GM12872 (cell line): Measurements from ENCODE around the gene UVRAG.

ENCODE experiments used
- TF ChIP-seq, protein P1 (sequence below): IDR thresholded peaks from 3 replicates; pipeline ENCODE4 v1.5.1; 2011; ENCODE audit warnings: low read depth, mild to moderate bottlenecking, low read length, moderate library complexity; ENCODE audit not compliant: insufficient read depth

UVRAG gene

DNA sequence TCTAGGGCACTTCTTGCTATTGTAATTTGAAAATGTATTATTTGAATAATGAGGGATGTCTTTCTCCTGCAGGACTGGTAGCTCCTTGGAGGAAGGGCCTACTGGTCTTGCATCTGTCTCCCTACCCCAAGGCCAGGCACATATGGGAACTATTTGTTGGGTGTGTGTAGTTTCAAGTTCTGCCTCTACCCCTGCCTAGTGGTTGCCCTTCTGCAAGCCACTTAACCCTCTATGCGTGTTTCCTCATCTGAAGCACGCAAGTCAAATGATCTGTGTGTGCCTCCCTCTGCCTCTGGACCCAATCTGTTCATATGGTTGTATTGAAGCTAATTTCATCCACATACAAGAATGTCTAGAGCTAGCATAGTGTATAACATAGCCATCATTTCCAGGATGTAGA, 324.3 kb downstream of the UVRAG start:
- TF ChIP-seq, protein P1, sequence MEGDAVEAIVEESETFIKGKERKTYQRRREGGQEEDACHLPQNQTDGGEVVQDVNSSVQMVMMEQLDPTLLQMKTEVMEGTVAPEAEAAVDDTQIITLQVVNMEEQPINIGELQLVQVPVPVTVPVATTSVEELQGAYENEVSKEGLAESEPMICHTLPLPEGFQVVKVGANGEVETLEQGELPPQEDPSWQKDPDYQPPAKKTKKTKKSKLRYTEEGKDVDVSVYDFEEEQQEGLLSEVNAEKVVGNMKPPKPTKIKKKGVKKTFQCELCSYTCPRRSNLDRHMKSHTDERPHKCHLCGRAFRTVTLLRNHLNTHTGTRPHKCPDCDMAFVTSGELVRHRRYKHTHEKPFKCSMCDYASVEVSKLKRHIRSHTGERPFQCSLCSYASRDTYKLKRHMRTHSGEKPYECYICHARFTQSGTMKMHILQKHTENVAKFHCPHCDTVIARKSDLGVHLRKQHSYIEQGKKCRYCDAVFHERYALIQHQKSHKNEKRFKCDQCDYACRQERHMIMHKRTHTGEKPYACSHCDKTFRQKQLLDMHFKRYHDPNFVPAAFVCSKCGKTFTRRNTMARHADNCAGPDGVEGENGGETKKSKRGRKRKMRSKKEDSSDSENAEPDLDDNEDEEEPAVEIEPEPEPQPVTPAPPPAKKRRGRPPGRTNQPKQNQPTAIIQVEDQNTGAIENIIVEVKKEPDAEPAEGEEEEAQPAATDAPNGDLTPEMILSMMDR, result no peak

DNA sequence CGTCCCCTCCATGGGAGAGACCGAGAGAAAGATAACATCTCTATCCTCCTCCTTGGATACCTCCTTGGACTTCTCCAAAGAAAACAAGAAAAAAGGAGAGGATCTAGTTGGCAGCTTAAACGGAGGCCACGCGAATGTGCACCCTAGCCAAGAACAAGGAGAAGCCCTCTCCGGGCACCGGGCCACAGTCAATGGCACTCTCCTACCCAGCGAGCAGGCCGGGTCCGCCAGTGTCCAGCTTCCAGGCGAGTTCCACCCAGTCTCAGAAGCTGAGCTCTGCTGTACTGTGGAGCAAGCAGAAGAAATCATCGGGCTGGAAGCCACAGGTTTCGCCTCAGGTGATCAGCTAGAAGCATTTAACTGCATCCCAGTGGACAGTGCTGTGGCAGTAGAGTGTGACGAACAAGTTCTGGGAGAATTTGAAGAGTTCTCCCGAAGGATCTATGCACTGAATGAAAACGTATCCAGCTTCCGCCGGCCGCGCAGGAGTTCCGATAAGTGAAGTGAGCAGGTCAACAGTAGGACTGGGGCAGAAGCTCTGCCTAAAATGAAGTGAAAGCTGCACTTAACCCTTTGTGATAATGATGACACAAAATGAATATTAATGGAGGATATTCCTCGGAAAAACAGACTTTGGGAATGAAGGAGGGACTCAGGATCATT, 326.0 kb downstream of the UVRAG start:
- TF ChIP-seq, protein P1, result no peak

GRCh38 chr11:76141901-76142588, 327.0 kb downstream of the UVRAG start:
- TF ChIP-seq, protein P1, result no peak

DNA sequence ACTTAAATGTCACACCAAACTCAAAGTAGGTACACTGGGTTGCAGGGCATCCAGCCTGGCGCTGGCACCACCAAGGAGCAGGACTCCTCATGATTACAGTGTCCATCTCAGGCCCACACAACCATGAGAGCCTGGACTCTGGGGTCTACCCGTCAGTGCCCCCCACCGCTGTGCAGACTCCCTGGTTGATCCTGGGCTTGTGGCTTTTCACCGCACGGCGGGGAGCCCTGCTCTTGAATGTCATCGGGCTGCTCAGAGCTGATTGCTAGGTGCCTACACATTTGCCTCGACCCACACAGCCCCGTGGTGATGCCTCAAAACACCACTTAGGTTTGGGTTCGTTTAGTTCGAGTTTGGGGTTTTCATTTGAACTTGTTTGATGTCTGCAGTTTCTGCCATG, 328.3 kb downstream of the UVRAG start:
- TF ChIP-seq, protein P1, result no peak

DNA sequence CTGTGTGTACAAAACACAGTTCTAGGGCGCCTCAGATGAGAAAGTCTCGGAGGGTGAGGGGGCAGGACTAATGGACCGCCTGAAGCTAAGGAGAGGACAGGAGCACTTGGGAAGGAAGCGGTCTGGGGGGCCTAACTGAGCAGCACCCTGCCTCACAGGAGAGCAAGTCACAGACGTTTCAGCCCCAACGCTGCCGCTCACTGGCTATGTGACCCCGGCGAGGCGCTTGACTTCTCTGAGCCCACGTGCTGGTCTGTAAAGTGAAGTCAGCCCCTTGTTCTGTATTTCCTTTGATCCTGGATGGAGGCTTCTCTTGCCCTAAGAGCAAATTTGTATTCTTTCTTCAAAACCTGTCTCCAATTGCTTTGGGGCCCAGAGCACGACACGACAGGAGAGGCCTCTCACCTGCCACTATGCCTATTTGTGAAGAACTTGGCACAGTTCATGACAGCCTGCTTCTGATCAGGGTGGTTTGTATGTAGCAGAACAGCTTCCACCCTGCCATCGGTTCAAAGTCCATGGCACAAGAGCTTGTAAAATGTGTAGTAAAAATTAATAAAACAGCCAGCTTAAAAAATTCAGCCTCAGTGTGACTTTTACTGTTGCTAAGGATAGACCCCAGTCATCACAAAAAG, 332.2 kb downstream of the UVRAG start:
- TF ChIP-seq, protein P1, result no peak

GRCh38 chr11:76148231-76148630, 333.2 kb downstream of the UVRAG start:
- TF ChIP-seq, protein P1, result no peak

DNA sequence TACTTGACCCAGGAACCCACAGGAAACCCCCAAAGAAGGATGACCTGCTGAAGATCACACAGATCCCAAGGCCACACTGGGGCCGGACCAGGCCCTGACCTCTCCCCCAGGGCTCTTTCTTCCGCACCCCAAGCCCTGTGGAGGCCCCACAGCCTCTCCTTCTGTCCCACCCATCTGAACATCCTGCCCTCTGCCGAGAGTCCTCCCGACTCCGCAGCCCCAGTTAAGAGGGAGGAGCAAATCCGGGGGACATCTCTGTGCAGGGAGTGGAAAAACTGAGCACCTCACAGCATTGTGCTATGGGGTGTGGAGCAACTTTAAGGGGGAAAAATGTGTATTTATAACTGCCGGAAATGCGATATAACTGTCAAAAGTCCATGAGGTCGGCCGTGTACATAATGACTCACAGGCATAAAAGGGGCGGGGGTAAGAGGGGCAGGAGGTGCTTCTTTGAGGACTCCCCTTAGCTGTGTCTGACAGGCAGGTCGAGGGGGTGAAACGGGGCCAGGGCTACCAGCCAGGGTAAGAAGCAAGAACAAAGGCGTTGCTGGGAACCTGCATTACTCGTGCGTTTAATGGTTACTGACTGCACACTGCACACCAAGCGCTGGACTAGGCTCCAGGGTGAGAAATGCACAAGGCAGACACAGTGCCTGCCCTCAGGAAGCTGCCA, 334.1 kb downstream of the UVRAG start:
- TF ChIP-seq, protein P1, result no peak
